ENCODE measurements around the gene SCML1.

GRCh38 chrX:17788956-17789562 lies 51.8 kb downstream of the SCML1 start:
- TF ChIP-seq CTCF (IDR thresholded peaks at IDR 0.05) (no peak), POLR2A (IDR thresholded peaks at IDR 0.05) (no peak), POLR2AphosphoS5 (IDR thresholded peaks at IDR 0.05) (no peak)

All from sigmoid colon (tissue), 4 donors.